GM12892 (cell line): Measurements from ENCODE around the gene CPNE9.

ENCODE experiments used
- DNase-seq: peaks from one replicate; pipeline ENCODE4 v3.0.0; 2011; ENCODE audit not compliant: insufficient read length
- FAIRE-seq: peaks from 2 replicates; lab custom pipeline; 2011; peaks lifted over from hg19 to GRCh38; lab: Jason Lieb, UNC
- POLR2A ChIP-seq: IDR thresholded peaks from 2 replicates; pipeline ENCODE4 v1.6.1; 2011; ENCODE audit warnings: low read depth, low read length, control low read depth
- POLR2AphosphoS5 ChIP-seq: IDR thresholded peaks from 2 replicates; pipeline ENCODE4 v1.6.1; 2011; ENCODE audit warnings: low read depth, low read length, control low read depth
- TAF1 ChIP-seq: IDR thresholded peaks from 2 replicates; pipeline ENCODE4 v1.6.1; 2011; ENCODE audit warnings: low read depth, mild to moderate bottlenecking, control low read depth, low read length, borderline replicate concordance

CPNE9 gene

GRCh38 chr3:9678493-9678892 lies 25.1 kb upstream of the CPNE9 start:
- FAIRE-seq, result no peak
- TF ChIP-seq POLR2AphosphoS5, result no peak
- no peak for TF ChIP-seq TAF1
- TF ChIP-seq POLR2A, result no peak

GRCh38 chr3:9679476-9680080 lies 24.1 kb upstream of the CPNE9 start:
- DNase-seq (no peak), FAIRE-seq (no peak)
- TF ChIP-seq POLR2A (no peak), POLR2AphosphoS5 (no peak), TAF1 (no peak)

More at GRCh38 chr3:9678493-9678892, 25.1 kb upstream of the CPNE9 start:
- DNase-seq, result no peak

- TF ChIP-seq POLR2A, result no peak
- TF ChIP-seq TAF1, result no peak
- no peak for TF ChIP-seq POLR2AphosphoS5
- FAIRE-seq, result no peak
- no peak for DNase-seq
Measured at GRCh38 chr3:9681011-9681722, 22.5 kb upstream of the CPNE9 start.

DNA sequence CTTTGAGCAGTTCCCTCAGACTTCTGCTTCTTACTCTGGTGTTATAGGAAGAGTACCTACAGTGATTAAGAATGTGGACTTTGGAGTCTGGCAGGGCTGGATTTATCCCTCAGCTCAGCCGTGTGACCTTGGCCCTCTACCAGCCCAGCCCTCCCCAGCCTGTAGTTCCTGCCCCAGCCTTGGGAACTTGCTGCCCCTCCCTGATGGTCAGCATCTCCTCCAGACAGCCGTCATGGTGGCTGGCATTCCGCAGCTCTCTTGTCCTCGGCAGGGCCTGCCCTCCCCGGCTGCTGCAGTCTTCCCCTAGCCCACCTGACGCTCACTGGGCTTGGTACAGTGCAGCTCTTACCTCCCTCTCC lies 21.9 kb upstream of the CPNE9 start:
- DNase-seq (no peak), FAIRE-seq (no peak)
- TF ChIP-seq POLR2AphosphoS5, result no peak
- no peak for TF ChIP-seq TAF1

- no peak for DNase-seq
- TF ChIP-seq TAF1 (no peak), POLR2AphosphoS5 (no peak), POLR2A (no peak)
- no peak for FAIRE-seq
Measured at GRCh38 chr3:9682096-9682495, 21.5 kb upstream of the CPNE9 start.

DNA sequence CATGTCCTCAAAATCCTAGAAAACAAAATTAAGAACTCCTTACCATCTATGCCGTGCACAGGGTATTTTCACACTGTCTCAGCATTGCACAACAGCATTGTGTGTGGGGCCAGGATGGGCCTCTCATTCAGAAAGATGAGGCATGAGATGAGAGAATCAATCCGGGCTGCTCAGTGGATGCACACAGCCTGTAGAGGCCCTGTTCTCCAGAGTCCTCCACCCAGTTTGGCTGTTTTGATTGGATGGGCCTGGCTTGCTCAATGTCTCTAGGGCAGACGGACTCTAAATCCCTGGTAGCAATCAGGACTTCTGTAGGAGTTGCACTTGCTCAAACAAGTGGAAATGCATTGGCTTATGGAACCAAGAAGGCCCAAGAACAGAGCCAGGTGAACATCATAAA lies 20.2 kb upstream of the CPNE9 start:
- FAIRE-seq, result no peak
- no peak for DNase-seq
- no peak for TF ChIP-seq TAF1
- no peak for TF ChIP-seq POLR2A
- no peak for TF ChIP-seq POLR2AphosphoS5

DNA sequence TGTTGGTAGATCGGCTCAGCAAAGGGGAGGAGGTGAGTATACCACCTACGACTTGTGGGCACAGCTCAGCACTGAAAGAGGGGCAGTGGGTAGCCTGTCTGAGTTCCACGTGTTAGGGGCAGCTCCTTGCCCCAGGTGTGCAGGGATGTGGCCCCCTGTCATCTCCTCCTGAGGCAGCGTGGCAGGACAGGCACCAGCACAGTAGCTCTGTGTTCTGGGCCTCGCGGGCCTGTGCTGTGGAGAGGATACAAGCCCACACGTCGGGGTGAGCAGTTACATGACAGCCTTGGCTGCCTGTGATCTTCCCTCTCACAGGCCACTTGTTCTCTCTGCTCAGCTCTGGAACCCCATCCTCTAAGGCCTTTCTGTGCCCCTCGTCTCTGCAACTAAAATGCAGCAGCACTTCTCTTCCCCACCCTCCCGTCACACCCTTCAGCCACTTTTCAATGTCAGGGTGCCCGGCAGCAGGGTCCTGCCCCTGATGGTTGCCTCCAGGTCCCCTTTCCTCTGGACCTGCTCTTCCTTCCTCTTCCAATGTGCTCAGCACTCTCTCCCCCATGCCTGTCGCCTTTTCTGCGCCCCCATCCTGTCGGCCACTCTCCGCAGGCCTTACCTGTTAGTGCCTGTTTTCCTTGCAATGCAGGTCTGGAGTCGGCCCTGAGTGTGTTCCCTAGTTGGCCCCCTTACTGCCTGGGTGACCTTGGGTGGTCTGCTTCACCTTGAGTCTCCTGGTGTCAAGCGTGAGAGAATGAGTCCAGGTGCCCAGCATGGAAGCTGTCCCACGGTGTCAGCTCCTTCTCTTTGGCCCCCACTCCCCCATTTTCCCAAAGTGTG lies 18.2 kb upstream of the CPNE9 start:
- FAIRE-seq, result no peak
- TF ChIP-seq POLR2AphosphoS5 (no peak), POLR2A (no peak), TAF1 (no peak)
- no peak for DNase-seq

GRCh38 chr3:9686050-9686550 lies 17.5 kb upstream of the CPNE9 start:
- DNase-seq (no peak), FAIRE-seq (no peak)
- TF ChIP-seq POLR2A, result no peak
- TF ChIP-seq TAF1, result no peak
- no peak for TF ChIP-seq POLR2AphosphoS5

- DNase-seq (no peak), FAIRE-seq (no peak)
- no peak for TF ChIP-seq POLR2A
Measured at GRCh38 chr3:9686703-9687102, 16.9 kb upstream of the CPNE9 start.

- DNase-seq (no peak), FAIRE-seq (no peak)
- TF ChIP-seq POLR2A, result no peak
- TF ChIP-seq POLR2AphosphoS5, result no peak
- no peak for TF ChIP-seq TAF1
Measured at GRCh38 chr3:9687514-9687913, 16.1 kb upstream of the CPNE9 start.

- no peak for FAIRE-seq
- TF ChIP-seq POLR2A (no peak), POLR2AphosphoS5 (no peak), TAF1 (no peak)
Measured at GRCh38 chr3:9688961-9689360, 14.7 kb upstream of the CPNE9 start.

DNA sequence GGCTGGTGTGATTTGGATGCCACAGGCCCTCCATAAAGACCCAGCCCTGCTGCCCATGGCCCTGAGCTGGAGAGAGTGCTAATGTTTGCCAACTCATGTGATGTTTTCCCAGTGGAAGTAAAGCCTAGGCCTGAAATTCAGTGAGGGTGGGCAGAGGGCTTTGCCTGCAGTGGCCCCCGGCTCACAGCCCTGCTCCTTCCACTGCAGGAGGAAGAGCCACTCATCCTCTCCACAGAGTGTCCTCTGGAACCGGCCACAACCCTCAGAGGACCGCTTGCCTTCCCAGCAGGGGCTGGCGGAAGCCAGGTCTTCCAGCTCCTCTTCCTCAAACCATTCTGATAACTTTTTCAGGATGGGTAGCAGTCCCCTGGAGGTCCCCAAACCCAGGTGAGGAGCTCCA lies 13.9 kb upstream of the CPNE9 start:
- FAIRE-seq (no peak), DNase-seq (no peak)
- no peak for TF ChIP-seq POLR2AphosphoS5
- TF ChIP-seq POLR2A, result 0 out of 2 replicates have a peak, but pooled peaks have one; percentile 11
- TF ChIP-seq TAF1, result no peak

More at GRCh38 chr3:9688961-9689360, 14.7 kb upstream of the CPNE9 start:
- no peak for DNase-seq
